ENCODE results near the gene ZBTB20.

DNA sequence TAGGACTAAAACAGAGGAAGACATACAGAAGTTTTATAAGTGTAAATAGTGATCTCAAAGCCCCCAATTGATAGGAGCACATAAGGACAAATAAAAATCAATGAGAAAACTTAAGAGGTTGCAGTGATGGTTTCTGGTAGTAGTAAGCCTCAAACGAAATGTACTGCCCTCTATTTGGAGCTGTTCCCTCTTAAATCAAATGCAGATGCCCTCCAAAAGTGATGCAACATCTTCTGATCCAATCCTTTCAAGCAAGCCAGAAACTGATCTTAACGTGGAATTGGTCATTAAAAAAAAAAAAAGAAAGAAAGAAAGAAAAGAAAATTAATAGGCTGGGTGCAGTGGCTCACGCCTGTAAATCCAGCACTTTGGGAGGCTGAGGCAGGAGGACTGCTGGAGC is 259.3 kb downstream of the ZBTB20 start:
- TF ChIP-seq CTCF (IDR thresholded peaks at IDR 0.05; ENCODE audit: low read depth, low read length, poor library complexity, severe bottlenecking) (no peak), EZH2phosphoT487 (IDR thresholded peaks at IDR 0.05; ENCODE audit: borderline replicate concordance, low read length) (no peak)
